Fibroblast of lung (primary cell): ENCODE measurements around the gene CREB3. TPM values are rescaled to one million over a fixed set of nuclear protein-coding genes. Genes with fewer than 3 reads are reported as not detected.
A peak's percentile ranks its signal among the peaks of the same experiment; 100 is the strongest.

Experiments used
- DNase-seq, 2 donors: peaks; one replicate each; pipeline versions ENCODE4 v3.0.0 to v3.0.0-alpha.2; 2010; ENCODE audit warnings: low read depth in 2 of 2
- H2AFZ ChIP-seq: 2 replicates; pipeline ENCODE4 v1.5.1; 2012; ENCODE audit warnings: low read length, control low read depth, inconsistent platforms
- H3K27ac ChIP-seq: 2 replicates; pipeline ENCODE4 v1.5.1; 2011; ENCODE audit warnings: low read length, control low read depth; ENCODE audit not compliant: insufficient read depth
- H3K27me3 ChIP-seq: 2 replicates; pipeline ENCODE4 v1.5.1; 2011; ENCODE audit warnings: mild to moderate bottlenecking, low read length; ENCODE audit not compliant: control insufficient read depth, insufficient read depth
- H3K36me3 ChIP-seq: 2 replicates; pipeline ENCODE4 v1.5.1; 2011; ENCODE audit warnings: low read length; ENCODE audit not compliant: control insufficient read depth, insufficient read depth
- H3K4me1 ChIP-seq: 2 replicates; pipeline ENCODE4 v1.5.1; 2011; ENCODE audit warnings: low read length; ENCODE audit not compliant: control insufficient read depth, insufficient read depth; ENCODE audit errors: extremely low read depth
- H3K4me2 ChIP-seq: 2 replicates; pipeline ENCODE4 v1.5.1; 2011; ENCODE audit warnings: low read length, control low read depth; ENCODE audit not compliant: insufficient read depth; ENCODE audit errors: extremely low read depth
- H3K4me3 ChIP-seq, 4 experiments: fragments of 200-600 bp in 1 of 4; sonication (generic) in 1 of 4; replicated peaks in 1 of 4; 2 replicates each; pipeline ENCODE4 v1.5.1; 2011 to 2016; ENCODE audit warnings: low read length in 4 of 4, low read depth in 3 of 4, mild to moderate bottlenecking in 3 of 4, control low read depth in 2 of 4, inconsistent platforms in 1 of 4, mixed read lengths in 1 of 4; ENCODE audit not compliant: insufficient read depth in 1 of 4; ENCODE audit errors: control extremely low read depth in 1 of 4
- H3K79me2 ChIP-seq: 2 replicates; pipeline ENCODE4 v1.5.1; 2012; ENCODE audit warnings: mild to moderate bottlenecking, low read length, inconsistent platforms; ENCODE audit not compliant: control insufficient read depth, insufficient read depth
- H3K9ac ChIP-seq: 2 replicates; pipeline ENCODE4 v1.5.1; 2011; ENCODE audit warnings: mild to moderate bottlenecking, low read length, control low read depth; ENCODE audit not compliant: insufficient read depth
- H3K9me3 ChIP-seq: 2 replicates; pipeline ENCODE4 v1.5.1; 2012; ENCODE audit warnings: low read depth, low read length; ENCODE audit not compliant: control insufficient read depth, insufficient read depth
- H4K20me1 ChIP-seq: 2 replicates; pipeline ENCODE4 v1.5.1; 2011; ENCODE audit warnings: low read length; ENCODE audit not compliant: control insufficient read depth, insufficient read depth; ENCODE audit errors: extremely low read depth
- CTCF ChIP-seq, 2 donors: IDR thresholded peaks in 1 of 2; conservative IDR thresholded peaks in 1 of 2; 1 replicate in 1 of 2; 2 replicates in 1 of 2; pipeline ENCODE4 v1.5.1; 2011 to 2012; ENCODE audit warnings: low read length in 2 of 2, control low read depth in 1 of 2, inconsistent platforms in 1 of 2, low read depth in 1 of 2, mild to moderate bottlenecking in 1 of 2
- EZH2 ChIP-seq: IDR thresholded peaks from 2 replicates; pipeline ENCODE4 v1.5.1; 2012; ENCODE audit warnings: low read length, control low read depth, mild to moderate bottlenecking; ENCODE audit errors: missing control alignments
- polyA plus RNA-seq, 2 donors: library from polyadenylated mRNA; depleted of rRNA in 1 of 2; stranded (reverse) in 1 of 2; unstranded in 1 of 2; fragments of >200 nt; gene quantifications; 2 replicates each; pipeline ENCODE4 v1.2.1, GENCODE V29; 2011 to 2012; ENCODE audit warnings: missing spikeins in 1 of 2
- total RNA-seq: library from RNA; depleted of rRNA; stranded (reverse); fragments of >200 nt; gene quantifications from 2 replicates; pipeline ENCODE4 v1.2.1, GENCODE V29; 2014

CREB3 gene
- total and polyA plus RNA-seq, 2 donors (not counting 1 experiment from before 2014, with no cell fraction given) = 50.2 to 70.2 TPM

- Histone ChIP-seq H3K4me3 (no peak overlapping the region), H3K79me2 (peaks cover 30% of the 10 kb centered on the region), H3K36me3 (peaks cover 44% of the 10 kb centered on the region), H3K4me2 (no peak overlapping the region), H3K4me1 (peaks cover 6% of the 10 kb centered on the region), H4K20me1 (no peaks in the 10 kb centered on the region), H2AFZ (no peak overlapping the region), H3K9me3 (no peaks in the 10 kb centered on the region), H3K9ac (no peak overlapping the region), H3K27me3 (no peaks in the 10 kb centered on the region), H3K27ac (no peak overlapping the region)
- TF ChIP-seq CTCF (conservative IDR thresholded peaks at IDR 0.05 in 1 of 2, IDR thresholded peaks at IDR 0.05 in 1 of 2; ENCODE audit: low read depth in 1 of 2, low read length in 2 of 2) = peak; percentile 93 to 98
- TF ChIP-seq EZH2 = no peak
- peak; percentile 66 to 81 for DNase-seq
Measured at GRCh38 chr9:35736201-35736633, 3.8 kb downstream of the CREB3 start.

GRCh38 chr9:35737143-35737542 is 4.7 kb downstream of the CREB3 start:
- no peak for DNase-seq
- no peak overlapping the region for H3K27ac ChIP-seq
- H3K27me3 ChIP-seq = no peaks in the 10 kb centered on the region
- H4K20me1 ChIP-seq = no peaks in the 10 kb centered on the region
- no peak overlapping the region for H3K9ac ChIP-seq
- no peak overlapping the region for H3K4me3 ChIP-seq
- peaks cover 6% of the 10 kb centered on the region for H3K4me1 ChIP-seq
- peaks cover 48% of the 10 kb centered on the region for H3K36me3 ChIP-seq
- TF ChIP-seq CTCF (conservative IDR thresholded peaks at IDR 0.05 in 1 of 2, IDR thresholded peaks at IDR 0.05 in 1 of 2; ENCODE audit: low read depth in 1 of 2, low read length in 2 of 2) (no peak), EZH2 (no peak)
- H3K4me2 ChIP-seq = no peak overlapping the region
- peaks cover 24% of the 10 kb centered on the region for H3K79me2 ChIP-seq
- H2AFZ ChIP-seq = no peak overlapping the region
- H3K9me3 ChIP-seq = no peaks in the 10 kb centered on the region

- peaks cover 18% of the 10 kb centered on the region for H3K79me2 ChIP-seq
- no peak overlapping the region for H2AFZ ChIP-seq
- no peaks in the 10 kb centered on the region for H4K20me1 ChIP-seq
- H3K9me3 ChIP-seq = no peaks in the 10 kb centered on the region
- H3K9ac ChIP-seq = no peak overlapping the region
- no peak overlapping the region for H3K4me2 ChIP-seq
- DNase-seq = no peak
- no peaks in the 10 kb centered on the region for H3K27me3 ChIP-seq
- no peak overlapping the region for H3K27ac ChIP-seq
- H3K36me3 ChIP-seq = peaks cover 52% of the 10 kb centered on the region
- H3K4me3 ChIP-seq = no peak overlapping the region
- peaks cover 6% of the 10 kb centered on the region for H3K4me1 ChIP-seq
- TF ChIP-seq EZH2 (no peak), CTCF (conservative IDR thresholded peaks at IDR 0.05 in 1 of 2, IDR thresholded peaks at IDR 0.05 in 1 of 2; ENCODE audit: low read depth in 1 of 2, low read length in 2 of 2) (no peak)
Measured at GRCh38 chr9:35738186-35738585, 5.7 kb downstream of the CREB3 start.
